Osteocyte (in vitro differentiated cells): ENCODE results near the gene CACNA1A. TPM values are rescaled to one million over a fixed set of nuclear protein-coding genes. Genes with fewer than 3 reads are reported as not detected.
"Not testable (repeated sequence)": the region's sequence is repeated elsewhere in the genome, so short reads cannot be mapped to it uniquely, and the experiment has no call there.

Experiments used
- DNase-seq: peaks from one replicate; pipeline ENCODE4 v3.0.0; 2021; ENCODE audit warnings: mixed read lengths; ENCODE audit not compliant: unreplicated experiment; ENCODE audit errors: extremely low spot score
- H3K27ac Mint-ChIP-seq: one replicate; pipeline ENCODE4 v1.8.0; 2021; ENCODE audit warnings: mild to moderate bottlenecking, mixed read lengths; ENCODE audit not compliant: unreplicated experiment
- H3K27me3 Mint-ChIP-seq: one replicate; pipeline ENCODE4 v1.8.0; 2021; ENCODE audit warnings: mixed read lengths; ENCODE audit not compliant: unreplicated experiment
- H3K36me3 Mint-ChIP-seq: one replicate; pipeline ENCODE4 v1.8.0; 2021; ENCODE audit warnings: mixed read lengths; ENCODE audit not compliant: unreplicated experiment
- H3K4me1 Mint-ChIP-seq: one replicate; pipeline ENCODE4 v1.8.0; 2021; ENCODE audit warnings: mixed read lengths; ENCODE audit not compliant: unreplicated experiment
- H3K4me3 Mint-ChIP-seq: one replicate; pipeline ENCODE4 v1.8.0; 2021; ENCODE audit warnings: mild to moderate bottlenecking, moderate library complexity, mixed read lengths; ENCODE audit not compliant: unreplicated experiment
- H3K9me3 Mint-ChIP-seq: one replicate; pipeline ENCODE4 v1.8.0; 2021; ENCODE audit warnings: mixed read lengths; ENCODE audit not compliant: unreplicated experiment
- total RNA-seq: library from RNA; stranded (reverse); gene quantifications from 2 replicates; pipeline ENCODE4 v1.2.1, GENCODE V29; 2021
- TF ChIP-seq, protein P1 (sequence below): fragments of 200-600 bp; sonication (generic); IDR thresholded peaks from 2 replicates; pipeline ENCODE4 v1.5.0; 2021; ENCODE audit warnings: antibody characterized with exemption, mild to moderate bottlenecking, moderate library complexity

Gene CACNA1A
- total RNA-seq, 1 donor from 2014 or later: 2.3 TPM

DNA sequence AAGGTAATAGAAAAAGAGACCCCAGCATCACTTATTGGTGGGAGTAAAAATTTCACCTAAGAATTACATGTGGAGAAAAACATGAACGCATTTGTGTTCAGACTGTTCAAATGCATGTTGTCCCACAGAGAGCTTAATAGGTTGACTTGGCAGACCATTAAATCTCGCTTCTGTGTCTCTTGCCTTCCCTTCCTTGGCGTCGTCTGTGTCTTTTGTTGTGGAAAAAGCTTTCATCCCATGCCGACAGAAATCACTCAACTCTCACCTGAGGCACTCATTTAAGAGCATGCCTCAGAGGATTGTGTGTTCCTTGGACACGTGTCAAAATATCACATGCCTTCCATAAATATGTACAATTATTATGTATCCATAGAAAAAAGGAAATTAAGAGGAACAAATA is 24.4 kb upstream of the CACNA1A start:
- no peak for DNase-seq
- no peaks in the 10 kb centered on the region for H3K9me3 Mint-ChIP-seq
- no peak overlapping the region for H3K4me3 Mint-ChIP-seq
- TF ChIP-seq, protein P1, sequence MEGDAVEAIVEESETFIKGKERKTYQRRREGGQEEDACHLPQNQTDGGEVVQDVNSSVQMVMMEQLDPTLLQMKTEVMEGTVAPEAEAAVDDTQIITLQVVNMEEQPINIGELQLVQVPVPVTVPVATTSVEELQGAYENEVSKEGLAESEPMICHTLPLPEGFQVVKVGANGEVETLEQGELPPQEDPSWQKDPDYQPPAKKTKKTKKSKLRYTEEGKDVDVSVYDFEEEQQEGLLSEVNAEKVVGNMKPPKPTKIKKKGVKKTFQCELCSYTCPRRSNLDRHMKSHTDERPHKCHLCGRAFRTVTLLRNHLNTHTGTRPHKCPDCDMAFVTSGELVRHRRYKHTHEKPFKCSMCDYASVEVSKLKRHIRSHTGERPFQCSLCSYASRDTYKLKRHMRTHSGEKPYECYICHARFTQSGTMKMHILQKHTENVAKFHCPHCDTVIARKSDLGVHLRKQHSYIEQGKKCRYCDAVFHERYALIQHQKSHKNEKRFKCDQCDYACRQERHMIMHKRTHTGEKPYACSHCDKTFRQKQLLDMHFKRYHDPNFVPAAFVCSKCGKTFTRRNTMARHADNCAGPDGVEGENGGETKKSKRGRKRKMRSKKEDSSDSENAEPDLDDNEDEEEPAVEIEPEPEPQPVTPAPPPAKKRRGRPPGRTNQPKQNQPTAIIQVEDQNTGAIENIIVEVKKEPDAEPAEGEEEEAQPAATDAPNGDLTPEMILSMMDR: no peak
- H3K27me3 Mint-ChIP-seq: no peaks in the 10 kb centered on the region
- no peaks in the 10 kb centered on the region for H3K4me1 Mint-ChIP-seq
- H3K27ac Mint-ChIP-seq: no peak overlapping the region
- no peaks in the 10 kb centered on the region for H3K36me3 Mint-ChIP-seq

DNA sequence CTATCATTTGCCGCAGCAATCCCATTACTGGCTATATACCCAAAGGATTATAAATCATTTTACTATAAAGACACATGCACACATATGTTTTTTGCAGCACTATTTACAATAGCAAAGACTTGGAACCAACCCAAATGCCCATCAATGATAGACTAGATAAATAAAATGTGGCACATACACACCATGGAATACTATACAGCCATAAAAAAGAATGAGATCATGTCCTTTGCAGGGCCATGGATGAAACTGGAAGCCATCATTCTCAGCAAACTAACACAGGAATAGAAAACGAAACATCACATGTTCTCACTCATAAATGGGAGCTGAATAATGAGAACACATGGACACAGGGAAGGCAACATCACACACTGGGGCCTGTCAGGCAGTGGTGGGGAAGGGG is 23.4 kb upstream of the CACNA1A start:
- H3K27ac Mint-ChIP-seq, H3K9me3 Mint-ChIP-seq, H3K4me1 Mint-ChIP-seq, H3K4me3 Mint-ChIP-seq, DNase-seq, H3K27me3 Mint-ChIP-seq, H3K36me3 Mint-ChIP-seq: not testable (repeated sequence)

DNA sequence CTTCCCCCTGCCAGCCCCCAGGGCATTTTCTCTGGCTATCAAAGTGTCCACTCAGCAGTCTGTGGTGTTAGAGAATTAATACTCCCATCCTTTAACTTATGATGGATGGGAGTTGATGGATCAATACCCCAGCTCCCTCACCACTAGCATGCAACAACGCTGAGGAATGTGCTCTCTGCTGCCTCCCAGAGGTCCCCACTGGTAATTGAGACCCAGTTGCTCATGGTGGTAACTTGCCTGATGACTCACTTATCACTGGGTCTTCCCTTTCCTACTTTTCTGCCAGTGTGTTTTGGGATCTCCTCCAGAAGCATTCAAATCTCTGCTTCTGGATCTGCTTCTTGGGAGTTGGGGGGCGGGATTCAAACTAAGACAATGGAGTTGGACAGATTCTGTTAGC is 20.3 kb upstream of the CACNA1A start:
- Mint-ChIP-seq H3K27ac (no peak overlapping the region), H3K4me1 (no peaks in the 10 kb centered on the region), H3K4me3 (no peak overlapping the region), H3K9me3 (no peaks in the 10 kb centered on the region), H3K27me3 (no peaks in the 10 kb centered on the region), H3K36me3 (no peaks in the 10 kb centered on the region)
- TF ChIP-seq, protein P1: peak; percentile 20
- no peak for DNase-seq

DNA sequence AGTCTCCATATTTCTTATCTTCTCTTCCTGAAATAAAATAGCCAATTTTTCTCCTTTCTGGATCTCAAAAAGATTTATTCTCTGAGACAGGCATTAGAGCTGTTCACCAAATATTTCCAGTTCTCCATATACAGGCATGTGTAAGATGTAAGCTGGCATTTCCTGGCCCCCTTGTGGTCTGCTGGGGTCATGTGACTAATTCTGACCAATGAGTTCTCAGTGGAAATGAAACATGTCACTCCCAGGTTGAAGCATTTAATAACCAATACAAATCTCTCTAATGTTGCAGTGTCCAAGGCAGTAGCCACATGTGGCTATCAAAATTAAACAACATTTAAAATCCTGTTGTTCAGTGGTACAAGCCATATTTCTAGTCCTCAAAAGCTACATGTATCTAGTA is 14.8 kb upstream of the CACNA1A start:
- no peaks in the 10 kb centered on the region for H3K4me1 Mint-ChIP-seq
- H3K36me3 Mint-ChIP-seq: no peaks in the 10 kb centered on the region
- DNase-seq: no peak
- no peak overlapping the region for H3K4me3 Mint-ChIP-seq
- no peaks in the 10 kb centered on the region for H3K27me3 Mint-ChIP-seq
- no peak overlapping the region for H3K27ac Mint-ChIP-seq
- H3K9me3 Mint-ChIP-seq: peaks cover 16% of the 10 kb centered on the region
- TF ChIP-seq, protein P1: no peak

DNA sequence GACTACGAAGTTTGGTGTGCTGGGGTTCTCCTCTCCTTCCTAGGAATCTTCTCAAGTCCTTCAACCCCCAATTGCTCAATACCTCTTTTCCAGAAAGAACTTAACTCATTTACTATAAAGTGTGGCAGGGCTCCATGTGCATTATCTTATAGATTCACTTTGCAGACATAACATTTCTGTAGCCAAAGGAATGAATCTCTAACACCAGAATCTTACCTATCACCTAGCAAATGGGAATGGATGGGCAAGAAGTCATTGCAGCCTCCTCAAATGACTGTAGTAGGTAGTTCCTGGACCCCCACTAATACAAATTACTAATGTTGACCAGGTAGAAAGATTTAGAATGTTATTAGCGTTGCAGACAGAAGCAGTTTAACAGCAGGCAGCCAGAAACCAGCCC is 5.7 kb upstream of the CACNA1A start:
- Mint-ChIP-seq H3K4me3 (no peak overlapping the region), H3K27me3 (peaks cover 31% of the 10 kb centered on the region)

More for the DNA sequence above, 5.7 kb upstream of the CACNA1A start:
- Mint-ChIP-seq H3K4me1 (no peaks in the 10 kb centered on the region), H3K27ac (no peak overlapping the region), H3K36me3 (no peaks in the 10 kb centered on the region), H3K9me3 (no peaks in the 10 kb centered on the region)
- DNase-seq: no peak
- TF ChIP-seq, protein P1: no peak
